COR-L47 (cell line): ENCODE results near the gene SPATA31A1.
"Not testable (repeated sequence)": the region's sequence is repeated elsewhere in the genome, so short reads cannot be mapped to it uniquely, and the experiment has no call there.

Experiments used
- DNase-seq: peaks from one replicate; lab custom pipeline; 2025; lab: John Stamatoyannopoulos, UW

Gene SPATA31A1

GRCh38 chr9:39355369-39355768 is at the start of gene SPATA31A1:
SPATA31A1 (plus strand) TSS chr9:39355669; CDS start chr9:39355731, 62 bp downstream.
- DNase-seq, result not testable (repeated sequence)

- not testable (repeated sequence) for DNase-seq
Measured at GRCh38 chr9:39407261-39408204, 52.1 kb downstream of the SPATA31A1 start.

DNA sequence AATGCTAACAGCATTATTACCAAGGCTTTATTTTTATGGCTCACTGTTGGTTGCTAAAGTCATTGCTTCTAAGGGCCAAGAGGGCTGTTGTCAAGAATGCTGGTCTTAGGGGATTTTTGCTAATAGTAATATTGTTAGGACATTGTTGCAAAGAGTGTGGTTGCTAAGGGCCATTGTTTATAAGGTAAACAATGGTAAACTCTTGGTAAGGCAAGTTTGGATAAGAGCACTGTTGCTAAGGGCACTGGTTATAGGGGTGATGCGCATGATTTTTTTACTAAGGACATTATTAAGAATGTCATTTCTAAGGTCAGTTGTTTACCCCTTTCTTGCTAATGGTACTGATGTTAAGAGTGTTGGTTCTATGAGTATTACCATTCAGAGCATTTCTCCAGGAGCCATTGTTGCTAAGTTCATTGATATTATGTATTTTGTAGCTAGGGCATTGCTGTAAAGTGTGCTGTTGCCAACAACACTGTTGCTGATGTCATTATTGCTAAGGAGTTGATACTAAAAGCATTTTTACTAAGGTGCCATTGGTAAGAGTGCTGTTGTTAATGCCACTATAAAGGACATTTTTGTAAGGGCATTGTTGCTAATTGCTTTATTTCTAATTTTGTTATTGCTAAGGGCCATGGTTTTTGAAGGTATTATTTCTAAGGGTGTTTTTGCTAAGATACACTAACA is 55.9 kb downstream of the SPATA31A1 start:
- DNase-seq, result not testable (repeated sequence)
